Measurements from ENCODE around the gene DAPK2.
A peak's percentile ranks its signal among the peaks of the same experiment; 100 is the strongest.

DAPK2 gene

DNA sequence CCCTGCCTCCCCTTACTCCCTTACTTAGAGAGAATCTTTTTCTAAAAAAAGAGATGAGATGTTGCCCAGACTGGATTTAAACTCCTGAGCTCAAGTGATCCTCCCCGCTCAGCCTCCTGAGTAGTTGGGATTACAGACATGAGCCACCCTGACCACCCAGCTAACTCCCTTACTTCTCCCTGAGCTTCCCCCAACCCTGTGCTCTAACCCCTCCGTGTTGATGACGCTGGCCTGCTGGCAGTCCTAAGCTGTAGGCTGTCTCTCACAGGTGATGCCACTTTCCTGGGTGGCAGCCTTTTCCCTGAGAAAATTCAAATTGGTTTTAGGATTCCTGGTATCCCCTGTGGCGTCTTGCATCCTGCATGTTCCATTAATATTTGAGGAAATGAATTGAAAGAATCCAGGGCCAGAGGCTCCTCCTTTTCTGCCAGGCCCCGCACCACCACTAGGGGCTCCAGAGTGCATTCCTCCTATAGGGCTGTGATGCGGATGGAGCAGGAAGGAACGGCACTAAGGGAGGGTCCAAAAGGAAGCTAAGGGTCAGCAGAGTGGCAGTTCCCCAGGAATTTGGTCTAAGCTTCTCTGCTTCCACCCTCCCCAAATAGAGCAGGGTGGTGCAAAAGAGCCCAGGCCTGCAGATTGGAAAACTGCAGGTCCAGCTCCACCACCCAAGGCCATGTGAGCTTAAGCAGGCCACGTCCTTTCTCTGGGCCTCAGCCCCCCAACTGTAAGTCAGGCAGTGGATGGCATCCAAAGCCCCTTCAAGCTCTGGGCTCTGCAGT lies 101.1 kb downstream of the DAPK2 start:
- peak in 43 of 56 donors; percentile 7 to 78 (median 31) for DNase-seq

DNA sequence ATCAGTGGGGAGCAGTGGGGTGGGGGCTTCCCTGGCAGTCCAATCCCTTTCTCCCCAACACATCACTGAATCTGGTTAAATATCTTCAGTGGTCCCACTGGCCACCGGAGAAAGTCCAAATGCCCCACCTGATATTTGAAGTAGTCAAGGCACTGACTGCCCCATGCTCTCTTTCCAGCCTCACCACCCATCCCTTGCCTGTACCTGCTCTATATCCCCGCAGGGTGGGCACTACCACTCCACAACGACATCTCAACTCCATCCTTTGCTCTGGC lies 101.7 kb downstream of the DAPK2 start:
- no peak for DNase-seq

DNA sequence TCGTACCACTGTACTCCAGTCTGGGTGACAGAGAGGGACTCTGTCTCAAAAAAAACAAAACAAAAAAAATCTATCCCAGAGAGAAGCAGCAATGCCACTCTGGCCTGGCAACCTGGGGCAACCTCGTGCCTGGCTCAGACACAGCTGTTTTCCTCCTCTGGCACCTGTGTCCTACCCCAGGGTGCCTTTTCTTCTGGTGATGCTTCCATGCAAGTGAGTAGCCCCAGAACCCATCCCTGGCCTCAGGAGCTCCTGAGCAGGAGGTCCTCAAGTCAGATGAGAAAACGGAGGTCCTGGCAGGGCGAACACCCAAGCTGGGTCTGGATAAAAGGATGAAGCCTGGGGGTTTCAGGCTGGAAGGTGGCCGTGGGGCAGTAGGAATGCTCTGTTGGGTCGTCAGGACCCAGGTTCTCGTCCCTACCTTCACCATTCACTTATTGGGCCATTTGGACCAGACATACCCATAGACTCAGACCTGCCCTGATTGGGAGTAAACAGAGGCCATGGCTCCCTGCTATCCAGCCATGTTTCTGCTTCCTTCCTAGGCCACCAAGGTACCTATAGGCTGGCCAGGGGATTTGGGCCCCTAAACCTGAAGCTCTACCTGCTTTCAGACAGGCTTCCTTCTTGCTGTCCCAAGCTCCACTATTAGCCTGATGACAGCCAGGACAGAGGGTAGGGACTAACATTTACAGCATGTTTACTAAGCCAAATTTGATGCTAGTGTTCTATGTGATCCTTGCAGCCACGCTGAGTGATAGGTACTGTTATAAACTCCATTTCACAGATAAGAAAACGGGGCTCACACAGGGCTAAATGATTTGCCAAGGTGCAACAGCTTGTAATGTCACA lies 102.2 kb downstream of the DAPK2 start:
- DNase-seq = no peak

DNA sequence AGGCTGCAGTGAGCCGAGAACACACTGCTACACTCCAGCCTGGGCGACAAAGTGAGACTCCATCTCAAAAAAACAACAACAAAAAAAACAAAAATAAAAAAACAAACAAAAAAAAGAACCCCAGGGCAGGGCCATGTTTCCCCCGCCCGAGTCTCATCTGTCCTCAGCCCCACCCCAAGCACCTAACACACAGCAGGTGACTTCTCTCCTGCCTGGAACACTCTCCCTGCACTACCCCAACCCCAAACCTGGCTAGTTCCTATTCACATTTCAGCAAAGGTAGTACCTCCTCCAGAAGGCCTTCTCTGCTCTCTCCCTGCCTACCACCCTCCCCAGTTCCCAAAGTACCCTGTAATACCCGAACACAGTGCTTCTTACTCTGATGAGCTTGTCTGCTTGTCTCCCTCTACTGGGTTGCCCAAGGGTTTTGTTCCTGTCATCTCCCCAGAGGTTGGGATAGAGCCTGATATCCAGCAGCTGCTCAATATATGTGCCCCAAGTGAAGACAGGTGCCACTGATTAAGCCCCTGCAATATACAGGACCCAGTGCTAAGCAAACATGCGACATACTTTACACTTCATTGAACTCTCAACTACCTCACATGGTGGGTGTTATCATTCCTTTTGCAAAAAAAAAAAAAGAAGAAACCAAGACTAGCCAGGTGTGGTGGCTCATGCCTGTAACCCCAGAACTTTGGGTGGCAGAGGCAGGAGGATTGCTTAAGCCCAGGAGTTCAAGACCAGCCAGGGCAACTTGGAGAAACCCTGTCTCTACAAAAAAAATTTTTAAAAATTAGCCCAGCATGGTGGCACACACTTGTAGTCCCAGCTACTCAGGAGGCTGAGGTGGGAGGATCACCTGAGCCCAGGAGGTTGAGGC lies 103.6 kb downstream of the DAPK2 start:
- no peak for DNase-seq

DNA sequence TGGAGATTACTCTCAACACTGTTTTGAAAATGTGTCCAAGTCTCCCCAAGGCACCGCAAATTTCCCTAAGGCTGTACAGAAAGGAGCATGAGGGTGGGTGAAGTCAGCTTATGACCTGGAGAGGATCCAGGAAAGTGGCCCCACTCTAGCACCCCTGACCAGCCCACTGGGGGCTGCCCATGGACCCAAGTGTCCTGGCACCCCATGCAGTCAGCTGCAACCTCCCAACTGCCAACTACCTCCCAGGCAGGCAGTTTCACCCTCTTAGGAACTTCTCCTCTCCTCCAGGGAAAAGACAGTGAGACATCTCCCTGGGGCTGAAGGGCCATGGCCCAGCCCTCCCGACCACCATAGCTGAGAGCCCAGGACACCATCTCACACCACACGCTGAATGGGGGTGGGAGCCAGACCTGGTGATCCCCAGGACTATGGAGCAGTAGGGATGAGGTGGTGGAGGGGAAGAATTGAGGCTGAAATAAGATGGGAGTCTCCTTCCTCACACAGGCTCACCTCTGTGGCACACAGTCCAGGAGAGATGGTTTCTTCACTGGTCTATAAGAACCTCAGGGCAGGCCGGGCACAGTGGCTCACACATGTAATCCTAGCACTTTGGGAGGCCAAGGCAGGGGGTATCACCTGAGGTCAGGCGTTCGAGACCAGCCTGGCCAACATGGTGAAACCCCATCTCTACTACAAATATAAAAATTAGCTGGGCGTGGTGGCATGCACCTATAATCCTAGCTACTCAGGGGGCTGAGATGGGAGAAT lies 104.4 kb downstream of the DAPK2 start:
- no peak for DNase-seq

DNA sequence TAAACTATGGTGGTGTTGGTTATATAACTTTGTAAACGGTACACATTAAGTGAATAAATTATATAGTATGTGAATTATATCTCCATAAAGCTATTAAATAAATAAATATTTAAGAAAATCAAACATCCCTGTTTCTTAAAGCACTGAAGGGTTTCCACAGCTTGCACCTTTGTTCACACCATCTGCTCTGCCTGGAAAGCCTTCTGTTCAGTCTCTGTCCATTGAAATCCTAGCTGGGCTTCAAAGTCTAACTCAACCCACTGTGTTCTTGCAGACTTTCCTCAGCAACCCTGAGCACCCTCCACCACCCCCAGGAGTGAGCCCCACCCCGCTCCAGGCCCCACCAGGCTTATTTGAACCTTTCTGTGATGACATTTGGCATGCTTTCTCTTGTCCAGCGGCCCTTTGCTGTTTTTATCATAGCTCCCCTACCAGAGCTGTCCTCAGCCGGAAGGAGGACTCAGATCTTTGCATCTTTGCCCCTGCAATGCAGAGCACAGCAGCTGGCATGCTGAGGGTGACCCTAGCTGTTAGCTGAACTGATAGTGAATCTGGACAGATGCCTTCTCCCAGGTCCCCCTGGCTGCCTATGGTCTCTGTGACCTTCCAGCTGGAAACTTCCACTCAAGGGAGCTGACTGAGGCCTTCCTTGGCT lies 105.2 kb downstream of the DAPK2 start:
- DNase-seq = no peak

DNA sequence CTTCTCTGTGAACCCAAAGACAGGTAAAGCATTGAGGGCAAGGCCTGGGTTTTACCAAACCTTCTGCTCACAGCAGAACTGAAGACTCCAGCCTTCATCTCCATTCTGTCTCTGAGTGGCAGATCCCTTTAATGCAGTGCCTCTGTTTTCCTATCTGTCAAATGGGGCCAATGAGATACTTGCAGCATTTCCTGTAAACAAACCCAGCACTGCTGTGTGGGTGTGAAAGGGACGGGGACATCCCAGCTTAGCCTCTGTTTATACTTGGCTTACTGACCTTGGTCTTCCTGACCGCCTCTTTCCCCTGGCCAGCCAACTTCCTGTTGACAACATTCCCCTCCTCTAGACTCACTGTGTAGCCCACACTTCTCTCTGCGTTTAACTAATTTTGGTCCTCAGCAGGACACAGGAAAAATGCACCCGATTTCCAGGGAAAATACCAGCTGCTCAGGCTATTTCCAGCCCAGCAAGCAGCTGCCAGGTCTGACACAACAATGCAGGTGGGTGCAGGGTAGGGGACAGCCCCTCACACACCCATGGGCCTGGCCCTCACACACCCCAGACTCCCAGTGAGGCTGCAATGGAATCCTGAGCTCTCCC lies 106.7 kb downstream of the DAPK2 start:
- no peak for DNase-seq

DNA sequence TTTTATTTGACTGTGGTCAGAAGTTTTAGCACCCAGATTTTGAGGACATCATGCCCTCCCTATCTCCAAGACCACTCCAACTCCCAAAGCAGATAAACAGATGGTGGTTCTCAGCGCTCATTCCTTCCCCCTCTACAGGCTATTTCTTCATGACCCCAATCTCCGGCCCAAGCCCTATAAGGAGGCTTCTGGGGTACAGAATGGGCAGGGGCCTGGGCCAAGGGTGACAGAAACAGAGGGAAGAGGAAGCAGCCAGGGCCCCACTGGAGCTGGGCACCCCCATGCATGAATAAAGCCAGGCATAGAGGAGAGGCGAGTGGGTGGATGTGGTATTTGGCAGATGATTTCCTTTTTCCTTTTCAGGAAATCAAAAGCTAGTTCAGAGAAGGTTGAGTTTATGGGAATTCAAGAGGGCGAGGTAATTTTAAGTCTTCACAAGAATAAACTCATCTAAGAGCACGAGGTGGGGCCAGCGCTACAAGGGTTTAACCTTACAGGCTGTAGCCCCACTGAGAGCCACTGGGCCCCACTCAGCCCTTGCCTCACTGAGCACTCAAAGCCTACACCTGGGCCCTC lies 107.7 kb downstream of the DAPK2 start:
- DNase-seq = no peak

DNA sequence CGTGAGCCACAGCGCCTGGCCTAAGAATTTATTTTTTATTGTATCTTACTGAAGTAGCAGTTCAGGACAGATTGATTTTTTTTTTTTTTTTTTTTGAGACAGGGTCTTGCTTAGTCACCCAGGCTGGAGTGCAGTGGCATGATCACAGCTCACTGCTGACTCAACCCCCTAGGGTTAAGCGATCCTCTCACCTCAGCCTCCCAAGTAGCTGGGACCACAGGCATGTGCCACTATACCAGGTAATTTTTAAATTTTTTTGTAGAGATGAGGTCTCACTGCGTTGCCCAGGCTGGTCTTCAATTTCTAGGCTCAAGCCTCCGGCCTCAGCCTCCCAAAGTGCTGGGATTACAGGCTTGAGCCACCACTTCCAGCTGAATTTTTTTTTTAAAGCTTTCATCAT lies 112.8 kb downstream of the DAPK2 start:
- DNase-seq = no peak

DNA sequence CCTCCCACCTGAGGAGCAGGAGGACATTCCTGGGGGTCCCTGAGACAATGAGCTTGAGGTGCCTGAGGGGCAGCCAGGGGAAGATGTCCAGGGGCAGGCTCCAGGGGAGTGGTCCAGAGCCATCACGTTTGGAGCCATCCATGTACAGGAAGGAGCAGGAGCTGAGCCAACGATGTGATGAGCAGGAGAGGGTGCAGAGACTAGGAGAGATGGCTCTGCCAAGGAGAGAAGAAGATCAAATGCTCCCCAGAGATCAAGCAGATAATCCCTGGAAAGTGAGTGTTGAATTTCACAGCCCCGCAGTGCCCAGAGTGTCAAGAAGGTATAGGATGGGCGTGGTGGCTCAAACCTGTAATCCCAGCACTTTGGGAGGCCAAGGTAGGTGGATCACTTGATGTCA lies 114.7 kb downstream of the DAPK2 start:
- no peak for DNase-seq

DNA sequence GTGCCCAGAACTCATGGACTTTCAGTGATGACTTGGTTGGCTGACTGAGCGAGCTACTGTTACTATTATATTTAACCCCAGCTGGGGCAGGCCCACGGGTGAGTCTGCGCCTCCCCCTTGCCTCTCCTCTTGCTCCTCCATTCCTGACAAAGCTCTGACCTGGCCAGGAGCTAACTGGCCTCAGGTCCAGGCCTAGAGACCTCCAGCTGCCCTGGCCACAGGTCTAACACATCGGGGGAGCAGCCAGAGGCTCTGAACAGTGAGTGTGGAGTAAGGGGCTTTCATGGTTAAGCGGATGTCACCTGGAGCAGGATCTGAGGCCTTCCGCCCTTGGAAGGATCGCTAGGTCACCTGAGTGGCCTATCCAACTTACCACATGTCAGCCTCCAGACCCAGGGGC lies 116.3 kb downstream of the DAPK2 start:
- DNase-seq = no peak

DNA sequence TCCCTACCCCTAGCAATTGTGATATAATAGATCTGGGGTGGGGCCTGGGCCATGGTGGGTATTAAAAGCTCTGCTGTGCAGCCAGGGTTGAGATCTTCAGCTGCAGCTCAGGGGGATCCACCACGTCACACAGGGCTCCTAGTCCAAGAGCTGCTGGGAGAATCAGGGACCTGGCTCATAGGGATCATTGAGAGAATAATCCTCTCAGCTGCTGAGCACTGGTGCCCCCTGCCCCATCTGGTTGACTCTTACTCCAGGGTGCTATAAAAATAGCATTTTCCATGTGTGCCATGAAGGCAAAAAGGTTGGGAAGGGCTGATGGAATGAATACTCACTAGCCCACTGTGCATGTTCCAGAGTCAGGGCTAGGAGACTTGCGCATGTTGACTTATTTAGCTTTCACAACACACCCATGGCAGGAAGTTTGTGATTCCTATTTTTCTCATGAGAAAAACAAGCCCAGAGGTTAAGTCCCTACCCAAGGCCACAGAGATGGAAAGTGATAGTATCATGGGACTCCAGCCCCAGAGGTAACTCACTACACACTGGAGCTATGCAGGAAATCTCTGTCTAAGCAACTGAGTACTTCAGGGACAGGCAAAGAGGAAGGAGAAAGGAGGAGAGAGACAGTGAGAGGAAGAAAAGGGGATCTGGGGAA lies 118.0 kb downstream of the DAPK2 start:
- no peak for DNase-seq

DNA sequence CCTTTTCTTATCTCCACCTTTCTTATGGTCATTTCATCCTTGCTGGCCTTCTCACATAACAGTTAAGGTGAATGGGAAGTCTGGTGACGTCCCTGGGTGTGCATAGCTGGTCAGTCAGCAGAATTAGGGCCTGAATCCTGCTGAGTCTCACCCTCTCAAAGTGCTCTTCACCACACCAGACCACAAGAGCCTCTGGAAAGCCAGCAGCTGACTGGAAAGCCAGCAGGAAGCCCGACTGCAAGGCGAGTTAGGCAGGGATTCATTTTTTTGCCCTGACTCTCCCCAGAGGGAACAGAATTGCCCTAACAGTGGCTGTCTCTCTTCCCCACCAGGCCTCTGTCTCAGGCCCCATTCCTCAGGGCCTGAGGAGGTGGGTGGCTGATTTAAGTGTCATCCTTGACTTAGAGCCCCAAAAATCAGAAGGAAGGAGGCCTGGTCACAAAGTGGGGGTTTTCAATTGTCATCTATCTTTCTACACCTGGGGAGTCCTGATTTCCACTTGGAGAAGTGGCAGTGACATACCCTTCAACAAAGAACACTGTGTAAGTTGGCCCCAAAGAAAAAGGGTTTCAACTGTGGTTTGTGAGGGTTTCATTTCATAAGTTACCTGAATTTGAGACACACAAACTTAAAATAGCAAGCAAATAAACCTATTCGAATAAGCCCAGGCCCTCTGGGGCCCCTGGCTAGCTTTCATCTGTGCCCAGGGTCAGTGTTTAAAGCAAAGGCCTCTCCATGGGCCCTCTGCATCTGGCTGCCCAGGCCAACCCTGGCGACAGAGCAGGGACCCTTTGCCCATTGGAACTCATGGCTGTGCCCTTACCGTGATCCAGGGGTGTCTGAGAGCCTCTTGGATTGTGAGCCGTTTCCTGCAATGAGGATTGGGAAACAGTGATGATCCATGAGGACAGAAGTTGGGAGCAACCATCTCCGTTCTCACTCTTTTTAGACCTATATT lies 122.0 kb downstream of the DAPK2 start:
- DNase-seq = no peak

DNA sequence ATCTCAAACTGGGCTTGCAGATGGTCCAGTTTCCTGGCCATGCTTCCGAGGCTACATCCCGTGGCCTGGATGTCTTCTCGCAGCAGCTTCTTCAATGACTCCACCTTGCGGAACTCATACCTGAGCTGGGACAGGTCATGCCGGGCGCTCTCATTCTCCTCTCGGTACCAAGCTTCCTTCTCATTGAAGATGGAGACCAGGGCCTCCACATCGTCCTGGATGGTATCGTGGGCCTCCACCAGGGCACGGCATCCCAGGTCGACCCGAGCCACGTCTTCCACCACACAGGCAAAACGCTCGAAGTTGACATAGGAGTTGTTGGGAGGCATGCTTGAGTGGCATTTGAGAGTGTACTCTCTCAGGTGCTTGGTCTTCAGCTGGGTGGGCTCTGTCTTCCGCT lies 123.4 kb downstream of the DAPK2 start:
- DNase-seq = no peak

DNA sequence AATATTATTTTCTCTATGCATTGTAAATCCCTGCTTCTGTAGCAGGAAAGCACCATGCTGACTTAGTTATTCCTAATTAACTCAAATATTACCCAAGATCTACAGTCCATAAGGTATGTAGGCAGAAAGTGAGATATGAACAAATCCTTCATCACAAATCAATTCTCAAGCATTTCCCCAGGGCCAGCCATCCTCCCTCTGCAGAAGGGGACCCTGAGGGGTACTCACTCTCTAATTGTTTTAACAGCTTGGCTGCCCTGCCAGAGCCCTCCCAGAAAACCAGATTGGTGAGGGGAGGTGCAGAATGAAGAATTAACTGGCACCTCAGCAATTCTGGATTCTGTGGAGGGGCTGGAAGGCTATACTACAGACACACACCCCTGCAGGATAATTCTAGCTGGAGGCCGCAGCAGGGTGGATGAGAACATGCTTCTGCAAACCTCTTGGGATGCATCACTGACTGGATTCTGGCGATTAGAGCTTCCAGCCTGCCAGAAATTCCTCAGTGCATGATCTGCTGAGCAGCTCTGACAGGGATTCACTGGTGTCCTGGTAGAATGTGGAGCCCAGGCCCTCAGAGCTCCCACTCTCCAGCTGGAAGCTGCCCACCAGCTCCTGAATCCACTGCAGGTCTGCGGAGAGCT lies 123.9 kb downstream of the DAPK2 start:
- DNase-seq = no peak

DNA sequence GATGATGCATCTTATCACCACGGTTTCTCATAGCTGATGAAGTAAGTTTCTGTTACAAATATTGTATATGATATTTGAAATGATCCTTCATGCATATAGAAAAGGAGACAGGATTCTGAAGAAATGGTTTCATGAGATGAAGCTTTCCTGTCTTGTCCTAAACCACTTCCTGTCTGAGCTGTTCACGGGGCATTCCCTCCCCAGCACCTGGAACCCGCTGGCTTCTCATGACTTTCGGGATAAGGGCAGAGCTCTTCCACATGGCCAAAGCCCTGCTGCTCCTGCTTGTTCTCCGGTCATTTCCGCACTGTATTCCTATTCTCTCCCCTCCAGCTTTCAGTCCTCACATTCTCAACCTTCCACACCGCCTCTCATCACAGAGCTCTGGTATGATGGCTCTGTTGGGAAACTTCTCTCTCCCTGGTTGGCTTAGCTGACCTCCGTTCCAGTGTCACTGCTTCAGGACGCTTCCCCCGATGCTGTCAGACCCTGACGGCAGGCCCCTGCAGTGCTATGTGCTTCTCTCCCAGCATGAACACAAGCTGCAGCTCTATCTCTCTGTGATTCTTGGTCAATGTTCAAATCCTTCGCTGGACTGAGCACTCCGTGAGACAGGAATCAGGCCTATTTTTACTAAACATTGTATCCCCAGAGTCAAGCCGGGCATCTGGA lies 125.6 kb downstream of the DAPK2 start:
- no peak for DNase-seq

DNA sequence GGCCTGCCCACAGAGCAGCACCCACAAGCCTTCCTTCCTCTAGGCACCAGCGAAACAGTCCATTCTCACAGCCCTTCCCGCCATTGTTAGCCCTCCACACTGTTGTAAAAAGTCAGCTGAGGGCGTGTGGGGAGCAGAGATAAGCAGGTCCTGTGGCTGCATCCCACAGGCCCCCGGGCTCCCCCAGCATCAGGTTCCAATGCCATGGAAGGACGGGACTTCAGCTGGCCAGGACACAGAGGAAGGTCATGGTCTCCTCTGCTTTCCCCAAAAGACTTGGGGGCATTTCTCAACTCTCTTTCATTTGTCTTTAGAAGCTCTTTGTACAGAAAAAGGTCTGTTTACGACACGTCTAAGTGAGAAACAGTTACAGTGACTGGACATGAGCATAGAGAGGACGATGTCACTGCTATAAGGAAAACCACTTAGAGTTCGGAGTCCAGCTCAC lies 127.4 kb downstream of the DAPK2 start:
- no peak for DNase-seq
